Stimulated activated CD4-positive, alpha-beta T cell treated with anti-CD3 and anti-CD28 coated beads, Interleukin-15, amount 100 ng/mL, for 48 hours (primary cell): ENCODE data around the gene TEC.

Experiments
- DNase-seq, 2 donors: peaks; one replicate each; pipeline ENCODE4 v3.0.0-alpha.2; 2020; ENCODE audit warnings: low read depth in 2 of 2

Gene TEC

GRCh38 chr4:48269861-48270522 is 354 bp upstream of the TEC start:
- DNase-seq, result peak; percentile 83 to 92

DNA sequence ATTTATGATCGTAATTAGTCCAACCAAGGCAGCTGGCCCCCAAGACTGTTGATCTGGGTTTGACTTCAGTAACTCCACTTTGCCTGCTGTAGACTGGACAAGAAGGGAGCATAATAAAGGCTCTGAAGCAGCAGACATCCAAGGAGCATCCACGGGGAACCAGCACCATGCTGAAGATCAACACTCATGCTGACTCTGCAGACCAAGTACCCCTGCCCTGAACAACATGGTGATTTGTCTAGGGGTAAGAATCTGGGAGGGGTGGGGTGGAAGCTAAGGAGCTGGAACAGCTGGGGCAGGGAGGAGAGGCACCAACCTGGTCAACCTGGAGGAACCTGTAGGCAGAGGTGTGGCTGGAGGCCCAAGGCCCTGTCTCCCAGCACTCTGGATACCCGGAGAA is 2.1 kb downstream of the TEC start:
- DNase-seq, result no peak

DNA sequence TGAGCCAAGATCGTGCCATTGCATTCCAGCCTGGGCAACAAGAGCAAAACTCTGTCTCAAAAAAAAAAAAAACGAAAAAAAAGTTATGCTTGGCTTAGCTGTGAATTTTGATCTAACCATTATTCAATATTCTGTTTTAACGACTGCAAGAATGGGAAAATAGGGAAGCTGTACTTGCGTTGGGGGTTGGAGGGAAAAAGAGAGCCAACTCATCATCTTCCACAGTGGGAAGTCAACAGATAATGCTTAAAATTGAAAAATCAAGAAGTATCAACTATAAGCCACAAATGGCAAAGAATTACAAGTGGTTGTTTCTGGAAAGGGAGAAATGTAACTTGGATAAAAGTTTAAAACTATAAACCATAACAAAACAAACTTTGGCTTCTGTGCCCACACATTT is 2.9 kb downstream of the TEC start:
- DNase-seq, result no peak

- no peak for DNase-seq
Observed at GRCh38 chr4:48262926-48263325, 6.7 kb downstream of the TEC start.

GRCh38 chr4:48262484-48262883 is 7.2 kb downstream of the TEC start:
- DNase-seq, result no peak

DNA sequence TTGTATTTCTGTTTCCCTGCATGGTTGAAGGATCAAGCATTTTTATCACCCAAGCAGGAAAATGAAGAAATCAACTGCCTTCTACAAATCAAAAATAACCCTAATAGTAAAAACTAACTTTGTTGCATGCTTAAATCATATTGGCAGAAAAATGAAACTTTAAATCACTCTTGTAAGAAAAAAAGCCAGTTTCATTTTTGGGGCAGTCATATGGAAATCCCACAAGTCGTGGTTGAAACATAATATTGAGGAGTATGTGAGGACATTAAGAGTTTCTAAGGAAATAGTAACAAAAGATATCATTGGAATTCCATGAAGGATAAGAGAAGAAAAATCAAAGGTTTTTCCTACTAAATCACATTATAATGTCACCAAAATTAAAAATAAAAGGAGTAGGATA is 8.4 kb downstream of the TEC start:
- no peak for DNase-seq

DNA sequence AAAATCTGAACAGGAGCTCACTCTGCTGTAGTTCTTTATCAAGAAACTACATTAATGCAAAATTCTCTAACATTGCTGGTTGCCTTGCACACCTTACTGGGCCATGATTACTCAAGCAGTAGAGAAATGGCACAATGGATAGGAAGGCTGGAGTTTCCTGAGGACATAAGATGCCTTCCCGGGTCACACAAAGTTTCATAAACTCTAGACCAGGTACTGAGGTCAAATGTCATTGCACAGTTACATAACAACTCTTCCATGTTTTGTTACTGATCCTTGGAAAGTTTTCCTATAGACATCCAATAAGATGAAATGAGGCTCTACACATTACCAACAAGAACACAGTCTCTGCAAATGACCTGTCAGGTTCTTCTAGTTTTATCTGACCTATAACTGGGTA is 9.9 kb downstream of the TEC start:
- no peak for DNase-seq

DNA sequence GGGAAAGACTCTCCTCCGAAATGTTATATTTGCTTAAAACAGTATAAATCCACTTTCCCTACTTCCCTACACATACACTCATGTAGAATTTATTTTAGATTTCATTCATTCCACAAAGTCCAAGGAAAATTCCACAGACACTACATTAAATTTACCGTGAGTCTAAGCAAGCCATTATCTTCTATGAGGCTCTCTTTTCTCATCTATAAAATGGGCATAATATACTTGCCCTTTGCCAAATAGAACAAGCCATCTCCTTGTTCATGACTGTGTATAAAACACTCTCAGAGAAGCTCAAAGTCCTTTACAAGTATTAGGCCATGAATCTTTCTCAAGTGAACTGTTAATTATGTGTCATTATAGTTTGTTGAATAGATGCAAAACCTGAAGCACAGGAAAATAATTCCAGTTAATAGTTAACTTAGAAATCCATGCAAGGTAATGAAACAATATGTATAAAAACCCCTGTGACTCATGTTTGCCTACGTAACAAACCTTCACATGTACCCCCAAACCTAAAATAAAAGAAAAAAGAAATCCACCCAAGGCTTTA is 10.7 kb downstream of the TEC start:
- no peak for DNase-seq

- no peak for DNase-seq
Observed at GRCh38 chr4:48255959-48256342, 13.7 kb downstream of the TEC start.

- no peak for DNase-seq
Observed at GRCh38 chr4:48255072-48255958, 14.3 kb downstream of the TEC start.

GRCh38 chr4:48254381-48255071 is 15.1 kb downstream of the TEC start:
- DNase-seq, result no peak

- DNase-seq, result no peak
Observed at GRCh38 chr4:48252313-48252712, 17.3 kb downstream of the TEC start.

DNA sequence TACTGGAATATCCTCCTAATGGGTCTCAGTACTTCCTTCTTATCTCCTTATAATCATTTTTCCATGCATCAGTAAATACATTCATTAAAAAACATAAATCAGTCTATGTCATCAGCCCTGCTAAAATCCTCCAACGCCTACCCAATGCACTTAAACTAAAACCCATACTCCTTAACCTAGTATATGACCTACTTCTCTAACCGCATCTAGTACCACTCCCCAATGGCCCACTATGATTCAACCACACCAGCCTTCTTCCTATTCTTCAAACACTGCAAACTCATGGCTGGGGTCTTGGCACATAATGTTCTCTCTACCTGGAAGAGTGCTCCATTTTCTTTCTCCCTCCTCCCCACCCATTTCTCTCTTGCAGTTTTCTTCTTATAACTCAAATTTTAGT is 18.7 kb downstream of the TEC start:
- DNase-seq, result no peak

DNA sequence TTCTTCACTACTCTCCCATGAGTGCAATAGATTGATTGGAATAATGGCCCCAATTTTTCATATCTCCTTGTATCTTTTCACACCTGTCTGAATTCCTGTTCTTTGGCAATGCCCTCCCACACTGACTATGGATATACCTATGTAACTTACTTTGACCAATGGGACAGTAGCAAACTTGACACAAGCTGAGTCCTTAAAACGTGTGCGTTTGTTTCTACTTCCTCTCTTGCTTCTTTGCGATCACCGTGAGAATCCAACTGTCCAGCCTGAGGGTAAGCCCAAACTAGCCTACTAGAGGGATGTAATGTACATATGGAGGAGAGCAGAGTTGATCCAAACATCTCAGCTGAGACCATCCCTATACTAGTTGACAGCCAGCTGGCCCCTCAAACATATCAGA is 19.3 kb downstream of the TEC start:
- DNase-seq, result no peak

DNA sequence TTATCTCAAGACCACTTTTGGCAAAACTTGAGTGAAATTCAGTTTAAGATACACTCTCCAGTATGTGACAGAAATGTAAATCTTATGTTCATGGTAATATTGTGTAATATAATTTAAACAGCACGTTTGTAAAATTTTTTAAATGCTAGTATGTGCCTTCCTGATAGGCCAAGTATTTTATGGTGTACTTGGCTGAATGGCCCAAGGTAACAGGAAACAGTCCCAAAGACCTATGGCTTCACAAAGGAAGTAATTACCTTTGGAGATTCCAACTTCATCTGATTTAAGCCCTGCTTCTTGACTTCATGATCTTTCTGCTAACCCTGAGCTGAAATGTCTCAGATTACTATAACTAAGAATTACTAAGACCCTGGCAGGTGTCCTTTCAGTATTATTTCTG is 20.3 kb downstream of the TEC start:
- DNase-seq, result no peak

DNA sequence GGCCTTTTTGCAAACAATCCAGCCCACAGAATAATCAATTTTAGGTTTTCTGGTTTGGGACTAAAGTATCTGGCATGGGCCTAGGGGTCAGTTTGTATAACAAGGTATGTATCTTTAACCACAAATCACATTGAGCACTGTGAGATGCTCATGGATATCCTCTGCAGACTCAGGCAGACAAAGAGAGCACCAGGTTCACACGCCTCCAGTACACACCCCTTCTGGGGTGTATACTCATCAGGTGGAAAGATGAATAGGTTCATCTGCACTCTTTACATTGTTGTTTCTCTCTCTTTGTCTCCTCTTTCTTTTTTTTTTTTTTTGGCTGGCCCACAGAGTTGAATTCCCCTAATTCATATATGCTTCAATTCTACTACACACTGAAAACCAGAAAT is 21.1 kb downstream of the TEC start:
- DNase-seq, result no peak

DNA sequence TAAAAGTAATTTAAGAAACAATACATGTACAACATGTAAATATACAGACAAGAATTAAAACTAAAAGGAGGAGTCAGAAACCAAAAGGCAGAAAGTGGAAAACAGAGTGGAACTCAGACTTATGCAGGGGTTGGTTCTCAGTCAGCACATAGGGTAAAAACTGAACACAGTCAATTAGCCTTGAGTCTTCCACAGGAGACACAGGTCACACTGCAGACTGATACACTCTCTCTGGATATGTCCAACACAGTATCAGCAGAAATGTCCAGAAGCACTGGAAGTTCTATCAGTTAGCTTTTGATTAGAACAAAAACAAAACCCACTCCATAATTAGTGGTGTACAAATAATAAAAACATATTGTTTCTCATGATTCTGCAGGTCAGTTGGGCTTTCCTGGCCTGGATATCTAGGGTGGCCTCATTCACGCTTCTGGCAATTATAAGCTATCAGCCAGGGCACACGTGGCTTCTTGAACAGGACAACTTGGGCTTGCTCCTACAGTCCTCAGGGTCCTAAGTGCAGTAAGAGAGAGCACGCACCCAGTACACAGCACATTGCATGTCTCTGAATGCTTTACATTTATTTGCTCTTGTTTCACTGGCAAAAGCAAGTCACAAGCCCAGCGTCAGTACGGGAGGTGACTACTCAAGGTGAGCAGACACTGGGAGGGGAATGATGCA is 21.6 kb downstream of the TEC start:
- no peak for DNase-seq

DNA sequence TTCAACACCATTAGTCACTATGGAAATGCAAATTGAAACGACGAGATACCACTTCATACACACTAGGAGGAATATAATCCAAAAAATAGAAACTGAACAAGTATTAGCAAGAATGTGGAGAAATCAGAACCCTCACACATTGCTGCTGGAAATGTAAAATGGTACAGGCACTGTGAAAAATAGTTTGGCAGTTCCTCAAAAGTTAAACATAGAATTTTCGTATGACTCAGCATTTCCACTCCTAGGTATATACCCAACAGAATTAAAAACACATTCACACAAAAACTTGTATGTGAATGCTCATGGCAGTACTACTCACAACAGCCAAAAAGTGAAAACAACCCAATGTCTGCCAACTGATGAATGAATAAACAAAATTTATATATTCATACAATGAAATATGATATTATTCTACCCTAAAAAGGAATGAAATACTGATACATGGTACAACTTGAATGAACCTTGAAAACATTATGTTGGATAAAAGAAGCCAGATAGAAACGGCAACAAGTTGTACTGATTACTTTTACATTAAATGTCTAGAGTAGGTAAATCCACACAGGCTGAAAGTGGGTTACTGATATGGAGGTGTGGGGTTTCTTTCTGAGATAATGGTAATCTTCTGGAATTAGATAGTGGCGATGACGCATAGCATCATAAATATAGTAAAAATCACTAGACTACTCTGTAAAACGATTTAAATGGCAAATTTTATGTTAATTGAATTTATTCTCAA is 22.3 kb downstream of the TEC start:
- no peak for DNase-seq

DNA sequence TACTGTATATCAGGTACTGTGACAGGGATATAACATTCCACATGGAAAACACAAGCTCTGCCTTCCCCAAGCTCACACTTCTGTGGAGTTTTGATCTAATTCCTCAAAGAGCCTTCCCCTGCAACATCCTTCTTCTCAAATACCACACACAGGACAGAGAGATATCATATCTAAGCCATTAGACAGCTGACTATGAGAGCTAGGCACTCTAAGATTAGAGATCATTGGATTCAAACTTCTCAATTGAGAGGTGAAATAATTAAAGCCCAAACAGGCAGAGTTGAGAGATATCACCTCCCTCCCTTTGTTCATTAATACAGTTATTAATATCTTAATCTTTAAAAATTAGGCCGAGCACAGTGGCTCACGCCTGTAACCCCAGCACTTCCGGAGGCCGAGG is 25.0 kb downstream of the TEC start:
- no peak for DNase-seq

GRCh38 chr4:48243887-48244286 is 25.8 kb downstream of the TEC start:
- no peak for DNase-seq

DNA sequence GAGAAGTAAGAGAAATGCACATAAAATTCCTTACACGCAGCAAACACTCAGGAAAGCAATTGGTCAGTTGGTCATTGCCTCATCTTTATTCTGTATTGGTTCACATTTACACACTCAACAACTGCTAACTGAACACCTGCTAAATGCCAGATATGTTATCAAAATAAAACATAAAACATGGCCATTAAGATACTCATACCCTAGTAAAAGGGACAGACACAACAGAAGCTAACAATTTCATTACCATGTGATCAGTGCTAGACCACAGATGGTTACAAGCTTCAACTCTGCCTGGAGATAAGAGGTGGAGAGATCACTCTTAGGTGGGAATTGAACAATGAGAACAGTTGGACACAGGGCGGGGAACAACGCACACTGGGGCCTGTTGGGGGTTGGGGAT is 26.2 kb downstream of the TEC start:
- no peak for DNase-seq
